Stimulated activated CD8-positive, alpha-beta memory T cell treated with anti-CD3 and anti-CD28 coated beads, Interleukin-12 subunit alpha, Interleukin-12 subunit beta, amount 100 ng/mL, for 24 hours (primary cell): Measurements from ENCODE around the gene CD84.
"Not testable (repeated sequence)": the region's sequence is repeated elsewhere in the genome, so short reads cannot be mapped to it uniquely, and the experiment has no call there.

ENCODE experiments used
- DNase-seq: peaks from one replicate; pipeline ENCODE4 v3.0.0-alpha.2; 2020; ENCODE audit errors: extremely low read depth

CD84 gene

GRCh38 chr1:160610569-160611242 is 31.4 kb upstream of the CD84 start:
- DNase-seq, result no peak

GRCh38 chr1:160608941-160609340 is 29.6 kb upstream of the CD84 start:
- no peak for DNase-seq

- no peak for DNase-seq
Observed at GRCh38 chr1:160608514-160608913, 29.2 kb upstream of the CD84 start.

DNA sequence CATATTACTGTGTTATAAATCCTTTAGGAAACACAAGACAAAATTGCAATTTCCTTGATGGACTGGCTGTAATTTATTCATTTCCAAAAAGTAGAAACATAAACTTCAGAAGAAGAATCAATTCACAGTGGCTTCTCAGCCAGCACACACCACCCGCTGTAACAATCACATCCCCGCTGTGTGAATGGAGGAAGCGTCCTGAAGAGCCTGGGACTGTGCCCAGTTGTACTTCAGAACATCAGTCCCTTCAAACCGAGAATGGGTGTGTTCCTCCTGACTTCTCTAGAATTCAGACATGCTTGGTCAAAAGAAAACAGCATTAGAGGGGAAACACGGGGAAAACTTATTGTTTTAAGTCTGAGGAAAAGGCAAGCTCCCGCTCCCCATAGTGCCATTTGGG is 28.8 kb upstream of the CD84 start:
- DNase-seq, result no peak

DNA sequence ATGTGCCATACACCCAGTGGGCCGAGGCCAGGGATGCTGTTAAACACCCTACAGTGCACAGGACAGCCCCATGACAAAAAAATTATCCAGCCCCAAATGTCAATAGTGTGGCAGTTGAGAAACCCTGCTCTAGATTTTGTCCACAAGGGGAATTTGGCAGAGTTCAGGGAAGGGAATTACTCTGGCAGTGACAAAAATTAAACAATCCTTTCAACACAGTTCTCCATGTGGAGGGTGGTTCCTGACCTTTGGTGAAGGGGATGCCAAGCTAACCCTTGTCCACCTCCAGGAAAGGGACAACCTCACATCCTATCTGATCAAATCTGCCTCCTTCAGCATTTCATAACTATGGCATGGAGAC is 28.4 kb upstream of the CD84 start:
- no peak for DNase-seq

- DNase-seq, result no peak
Observed at GRCh38 chr1:160607011-160607671, 27.8 kb upstream of the CD84 start.

GRCh38 chr1:160606611-160607010 is 27.3 kb upstream of the CD84 start:
- DNase-seq, result no peak

GRCh38 chr1:160605792-160606479 is 26.6 kb upstream of the CD84 start:
- DNase-seq, result no peak

GRCh38 chr1:160605205-160605604 is 25.9 kb upstream of the CD84 start:
- DNase-seq, result no peak

DNA sequence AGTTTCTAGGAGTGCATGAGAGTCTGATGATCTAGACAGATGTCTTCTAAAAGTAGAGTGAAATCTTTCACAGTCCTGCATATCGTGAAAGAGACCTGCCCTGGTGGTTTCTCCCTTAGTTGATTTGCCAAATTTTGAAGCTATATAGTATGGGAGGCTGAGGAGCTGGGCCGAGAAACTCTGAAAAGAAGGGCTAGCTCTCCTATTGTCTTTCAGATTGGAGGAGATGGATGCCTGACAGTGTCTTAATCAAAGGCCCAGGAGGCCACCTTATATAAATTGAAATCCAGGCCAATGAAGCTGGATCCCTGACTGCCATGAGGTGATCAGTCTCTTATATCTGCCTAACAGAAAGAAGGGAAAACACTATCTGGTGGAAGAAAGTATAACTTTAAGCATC is 18.4 kb upstream of the CD84 start:
- no peak for DNase-seq

- DNase-seq, result no peak
Observed at GRCh38 chr1:160597051-160597450, 17.8 kb upstream of the CD84 start.

DNA sequence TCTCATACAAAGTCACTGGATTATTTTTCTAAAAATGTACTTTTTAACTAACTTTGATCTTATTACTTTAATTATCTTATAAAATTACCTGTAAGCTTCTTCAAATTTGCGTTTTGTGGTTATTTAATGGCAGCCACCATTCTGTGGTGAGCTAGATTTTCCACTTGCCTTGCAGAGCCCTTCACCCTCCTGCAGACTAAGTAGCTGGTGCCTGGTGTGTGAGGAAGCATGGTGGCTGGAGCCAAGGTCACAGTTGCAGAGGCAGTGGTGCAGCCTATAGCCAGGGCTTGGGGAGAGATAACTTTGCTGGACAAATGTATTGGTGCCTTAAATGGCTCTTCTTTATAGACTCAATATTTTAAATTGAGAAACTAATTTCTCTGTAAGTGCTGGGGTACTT is 11.2 kb upstream of the CD84 start:
- no peak for DNase-seq

DNA sequence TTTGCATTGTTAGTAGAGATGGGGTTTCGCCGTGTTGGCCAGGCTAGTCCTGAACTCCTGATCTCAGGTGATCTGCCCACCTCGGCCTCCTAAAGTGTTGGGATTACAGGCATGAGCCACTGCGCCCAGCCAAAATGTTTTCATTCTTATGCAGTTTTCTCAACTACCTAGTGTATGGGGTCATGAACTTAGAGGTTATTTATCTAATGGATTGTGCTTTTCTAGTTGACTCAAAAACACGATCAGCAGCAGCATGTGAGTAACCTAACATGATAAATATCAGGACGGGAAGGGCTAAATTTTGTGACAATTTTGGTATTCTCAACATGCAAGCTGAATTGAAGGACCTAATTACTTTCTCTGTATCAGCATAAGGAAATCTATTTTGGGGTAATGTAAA is 9.2 kb upstream of the CD84 start:
- no peak for DNase-seq

- DNase-seq, result no peak
Observed at GRCh38 chr1:160584784-160585183, 5.5 kb upstream of the CD84 start.

DNA sequence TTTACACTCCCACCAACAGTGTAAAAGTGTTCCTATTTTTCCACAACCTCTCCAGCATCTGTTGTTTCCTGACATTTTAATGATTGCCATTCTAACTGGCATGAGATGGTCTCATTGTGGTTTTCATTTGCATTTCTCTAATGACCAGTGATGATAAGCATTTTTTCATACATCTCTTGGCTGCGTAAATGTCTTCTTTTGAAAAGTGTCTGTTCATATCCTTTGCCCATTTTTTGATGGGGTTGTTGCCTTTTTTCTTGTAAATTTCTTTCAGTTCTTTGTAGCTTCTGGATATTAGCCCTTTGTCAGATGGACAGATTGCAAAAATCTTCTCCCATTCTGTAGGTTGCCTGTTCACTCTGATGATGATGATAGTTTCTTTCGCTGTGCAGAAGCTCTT is 3.7 kb upstream of the CD84 start:
- DNase-seq, result not testable (repeated sequence)

DNA sequence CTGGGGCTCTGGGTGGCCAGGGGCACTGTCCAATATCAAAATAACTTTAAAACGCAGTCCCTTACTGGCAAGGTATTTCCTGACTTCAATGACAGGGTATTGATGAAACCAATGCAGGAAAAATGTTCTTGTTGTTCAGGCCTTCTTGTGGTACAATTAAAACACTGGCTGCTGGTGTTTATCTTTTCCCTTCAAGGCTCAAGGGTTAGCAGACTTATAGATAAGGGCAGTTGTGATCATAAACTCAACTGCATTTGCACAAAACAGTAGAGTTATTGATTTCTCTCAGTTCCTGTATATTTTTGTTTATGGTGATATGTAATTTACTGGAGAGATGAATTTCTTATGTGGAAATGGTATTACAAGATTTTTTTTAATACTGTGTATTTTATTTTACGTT is 2.7 kb upstream of the CD84 start:
- no peak for DNase-seq

- no peak for DNase-seq
Observed at GRCh38 chr1:160580221-160580812, 1.0 kb upstream of the CD84 start.

DNA sequence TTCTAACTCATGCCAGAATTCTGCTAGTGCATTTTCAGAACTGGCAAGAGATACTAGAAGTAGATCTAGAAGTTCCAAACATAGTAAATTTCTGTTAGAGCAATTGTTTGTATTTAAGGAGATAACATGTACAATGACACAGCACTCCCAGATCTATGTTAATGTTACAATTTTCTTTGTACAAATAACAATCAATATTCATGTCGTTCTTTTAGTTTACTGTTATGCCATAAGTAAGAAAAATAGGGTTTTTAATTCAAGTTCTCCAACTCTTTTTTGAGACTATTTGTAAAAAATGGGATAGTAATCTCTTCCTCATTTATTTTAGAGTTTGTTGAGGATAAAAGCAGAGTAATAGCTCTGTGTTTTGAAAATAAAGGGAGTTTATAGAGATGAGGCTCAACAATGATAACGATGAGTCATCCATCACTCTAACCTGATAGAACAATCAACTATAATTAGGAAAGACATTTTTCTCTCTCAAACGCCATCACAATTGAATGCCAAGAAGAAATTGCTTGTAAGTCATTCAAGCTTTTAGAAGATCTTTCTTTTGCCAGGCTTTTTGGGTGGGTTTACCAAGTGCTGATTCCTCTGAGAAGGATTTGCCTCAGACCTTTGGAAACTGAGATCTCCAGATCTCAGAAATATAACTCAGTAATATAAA is 638 bp downstream of the CD84 start:
- DNase-seq, result no peak

DNA sequence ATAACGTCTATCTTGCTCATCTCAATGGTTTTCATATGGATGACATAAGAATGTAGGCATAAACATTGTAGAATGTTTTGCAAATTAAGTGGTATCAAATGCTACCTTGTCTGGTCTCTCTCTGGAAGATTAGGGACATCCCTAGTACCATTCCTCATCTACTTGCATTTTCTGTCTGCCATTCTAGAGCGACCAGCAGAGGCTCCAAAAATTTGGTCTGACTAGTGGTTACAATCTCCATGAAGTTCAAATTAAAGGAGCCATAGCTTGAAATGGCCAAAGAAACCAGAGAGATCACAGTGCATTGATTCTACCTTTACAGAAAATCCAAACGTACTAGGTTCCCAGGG is 1.1 kb downstream of the CD84 start:
- no peak for DNase-seq

DNA sequence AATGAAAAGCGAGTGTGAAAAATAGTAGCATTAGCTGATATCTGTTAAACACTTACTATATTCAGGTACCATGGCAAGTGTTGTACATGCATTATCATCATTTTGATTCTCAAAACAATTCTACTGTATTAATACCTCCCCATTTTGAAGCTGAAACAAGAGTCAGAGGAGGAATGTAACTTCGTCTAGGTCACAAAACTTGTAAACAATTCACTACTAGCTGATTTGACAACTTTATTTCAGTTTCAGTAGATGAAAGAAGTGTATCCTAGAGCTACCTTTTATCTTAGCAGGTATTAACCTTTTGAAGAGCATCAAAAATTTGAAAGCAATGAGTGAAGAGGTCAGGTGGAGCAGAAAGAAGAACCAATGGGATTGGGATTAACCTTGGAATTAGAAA is 1.6 kb downstream of the CD84 start:
- no peak for DNase-seq

GRCh38 chr1:160576884-160577283 is 2.4 kb downstream of the CD84 start:
- DNase-seq, result no peak

DNA sequence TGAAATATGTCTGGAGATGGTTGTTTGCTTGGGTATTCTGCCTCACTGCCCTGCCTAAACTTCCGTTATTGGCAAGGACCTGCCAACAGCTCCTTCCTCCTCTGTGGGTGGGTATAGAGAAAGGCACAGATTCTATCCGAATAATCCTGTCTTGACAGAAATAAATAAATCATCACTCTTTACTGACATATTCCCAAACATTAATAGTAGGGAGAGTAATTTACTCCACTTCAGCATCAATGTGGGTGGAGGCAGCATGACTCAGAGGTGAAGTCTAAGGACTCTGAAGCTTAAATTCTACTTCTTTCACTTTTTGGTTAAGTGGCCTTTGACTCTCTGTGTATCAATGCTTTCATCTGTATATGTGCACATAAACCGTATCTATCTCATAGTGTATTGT is 2.9 kb downstream of the CD84 start:
- DNase-seq, result no peak
